ENCODE measurements around the gene GAST.
"Not testable (repeated sequence)": the region's sequence is repeated elsewhere in the genome, so short reads cannot be mapped to it uniquely, and the experiment has no call there.

Gene GAST

GRCh38 chr17:41672153-41672552, 40.0 kb upstream of the GAST start:
- TF ChIP-seq CTCF (IDR thresholded peaks at IDR 0.05; ENCODE audit: poor library complexity, severe bottlenecking) = no peak
- no peaks in the 10 kb centered on the region for H3K27me3 ChIP-seq (ENCODE audit: insufficient read depth, poor library complexity, severe bottlenecking)
- H3K9me3 ChIP-seq (ENCODE audit: severe bottlenecking) = no peaks in the 10 kb centered on the region
- no peak for ATAC-seq (ENCODE audit: low read depth)
- no peak for DNase-seq (ENCODE audit: low spot score)
- H3K27ac ChIP-seq (ENCODE audit: poor library complexity, severe bottlenecking) = no peak overlapping the region
- no peak overlapping the region for H3K4me3 ChIP-seq (ENCODE audit: severe bottlenecking)
- H3K36me3 ChIP-seq (ENCODE audit: low read depth) = no peaks in the 10 kb centered on the region
- no peaks in the 10 kb centered on the region for H3K4me1 ChIP-seq (ENCODE audit: insufficient read depth, poor library complexity, severe bottlenecking)

- not testable (repeated sequence) for H3K4me3 ChIP-seq (ENCODE audit: severe bottlenecking); ATAC-seq (ENCODE audit: low read depth); H3K9me3 ChIP-seq (ENCODE audit: severe bottlenecking); DNase-seq (ENCODE audit: low spot score); H3K27me3 ChIP-seq (ENCODE audit: insufficient read depth, poor library complexity, severe bottlenecking); H3K36me3 ChIP-seq (ENCODE audit: low read depth); H3K27ac ChIP-seq (ENCODE audit: poor library complexity, severe bottlenecking)
- peaks cover 12% of the 10 kb centered on the region for H3K4me1 ChIP-seq (ENCODE audit: insufficient read depth, poor library complexity, severe bottlenecking)
Measured at GRCh38 chr17:41675157-41676057, 36.7 kb upstream of the GAST start.

GRCh38 chr17:41676058-41676419, 36.1 kb upstream of the GAST start:
- DNase-seq (ENCODE audit: low spot score) = no peak
- Histone ChIP-seq H3K4me3 (ENCODE audit: severe bottlenecking) (no peak overlapping the region), H3K9me3 (ENCODE audit: severe bottlenecking) (no peaks in the 10 kb centered on the region), H3K27me3 (ENCODE audit: insufficient read depth, poor library complexity, severe bottlenecking) (no peaks in the 10 kb centered on the region), H3K36me3 (ENCODE audit: low read depth) (no peaks in the 10 kb centered on the region), H3K4me1 (ENCODE audit: insufficient read depth, poor library complexity, severe bottlenecking) (peaks cover 12% of the 10 kb centered on the region), H3K27ac (ENCODE audit: poor library complexity, severe bottlenecking) (no peak overlapping the region)
- no peak for TF ChIP-seq CTCF (IDR thresholded peaks at IDR 0.05; ENCODE audit: poor library complexity, severe bottlenecking)
- no peak for ATAC-seq (ENCODE audit: low read depth)

- no peak for TF ChIP-seq CTCF (IDR thresholded peaks at IDR 0.05; ENCODE audit: poor library complexity, severe bottlenecking)
- Histone ChIP-seq H3K4me1 (ENCODE audit: insufficient read depth, poor library complexity, severe bottlenecking) (peaks cover 12% of the 10 kb centered on the region), H3K27ac (ENCODE audit: poor library complexity, severe bottlenecking) (peak overlapping the region; percentile 60), H3K27me3 (ENCODE audit: insufficient read depth, poor library complexity, severe bottlenecking) (no peaks in the 10 kb centered on the region), H3K4me3 (ENCODE audit: severe bottlenecking) (peak overlapping the region; percentile 4), H3K36me3 (ENCODE audit: low read depth) (no peaks in the 10 kb centered on the region), H3K9me3 (ENCODE audit: severe bottlenecking) (no peaks in the 10 kb centered on the region)
- no peak for DNase-seq (ENCODE audit: low spot score)
- ATAC-seq (ENCODE audit: low read depth) = peak; percentile 58
Measured at GRCh38 chr17:41678411-41678906, 33.7 kb upstream of the GAST start.

GRCh38 chr17:41678907-41679739, 33.0 kb upstream of the GAST start:
- H3K27ac ChIP-seq (ENCODE audit: poor library complexity, severe bottlenecking) = peak overlapping the region; percentile 60
- H3K9me3 ChIP-seq (ENCODE audit: severe bottlenecking) = no peaks in the 10 kb centered on the region
- peak overlapping the region; percentile 4 for H3K4me3 ChIP-seq (ENCODE audit: severe bottlenecking)
- H3K27me3 ChIP-seq (ENCODE audit: insufficient read depth, poor library complexity, severe bottlenecking) = no peaks in the 10 kb centered on the region
- H3K4me1 ChIP-seq (ENCODE audit: insufficient read depth, poor library complexity, severe bottlenecking) = peaks cover 12% of the 10 kb centered on the region
- TF ChIP-seq CTCF (IDR thresholded peaks at IDR 0.05; ENCODE audit: poor library complexity, severe bottlenecking) = peak; percentile 50
- no peak for DNase-seq (ENCODE audit: low spot score)
- no peaks in the 10 kb centered on the region for H3K36me3 ChIP-seq (ENCODE audit: low read depth)
- ATAC-seq (ENCODE audit: low read depth) = peak; percentile 64
